Effector memory CD8-positive, alpha-beta T cell (primary cell): ENCODE measurements around the gene LCMT1.

Experiments used
- ATAC-seq: fragments of 150-1000 bp; cut with Tn5 transposase; replicated peaks from 2 replicates; pipeline ENCODE4 v1.10.0; 2021; ENCODE audit warnings: mild to moderate bottlenecking, moderate library complexity
- DNase-seq, 3 experiments: peaks; one replicate each; pipeline ENCODE4 v3.0.0; 2021
- H3K27ac Mint-ChIP-seq, 2 donors: one replicate each; pipeline ENCODE4 v1.8.0; 2022; ENCODE audit warnings: mild to moderate bottlenecking in 2 of 2, mixed read lengths in 2 of 2, moderate library complexity in 2 of 2
- H3K27me3 Mint-ChIP-seq, 2 donors: one replicate each; pipeline ENCODE4 v1.8.0; 2022; ENCODE audit warnings: mixed read lengths in 2 of 2
- H3K36me3 Mint-ChIP-seq: one replicate; pipeline ENCODE4 v1.8.0; 2022; ENCODE audit warnings: mild to moderate bottlenecking, moderate library complexity, mixed read lengths; ENCODE audit not compliant: insufficient read depth
- H3K4me1 Mint-ChIP-seq, 2 donors: one replicate each; pipeline ENCODE4 v1.8.0; 2022; ENCODE audit warnings: low read depth in 2 of 2, mixed read lengths in 2 of 2
- H3K4me3 Mint-ChIP-seq, 2 donors: one replicate each; pipeline ENCODE4 v1.8.0; 2022; ENCODE audit warnings: mild to moderate bottlenecking in 2 of 2, mixed read lengths in 2 of 2, moderate library complexity in 2 of 2
- H3K9me3 Mint-ChIP-seq, 2 donors: one replicate each; pipeline ENCODE4 v1.8.0; 2022; ENCODE audit warnings: mixed read lengths in 2 of 2

The LCMT1 gene

DNA sequence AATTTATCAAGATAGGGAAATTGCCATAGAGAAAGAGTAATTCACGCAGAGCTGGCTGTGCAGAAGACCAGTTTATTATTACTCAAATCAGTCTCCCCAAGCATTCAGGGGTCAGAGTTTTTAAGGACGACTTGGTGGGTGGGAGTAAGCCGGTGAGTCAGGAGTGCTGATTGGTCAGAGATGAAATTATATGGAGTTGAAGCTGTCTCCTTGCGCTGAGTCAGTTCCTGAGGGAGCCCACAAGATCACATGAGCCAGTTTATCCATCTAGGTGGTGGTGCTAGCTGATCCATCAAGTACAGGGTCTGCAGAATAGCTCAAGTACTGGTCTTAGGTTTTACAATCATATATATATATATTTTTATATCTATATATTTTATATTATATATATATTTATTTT lies 99.2 kb downstream of the LCMT1 start:
- H3K27me3 Mint-ChIP-seq: no peaks in the 10 kb centered on the region
- H3K9me3 Mint-ChIP-seq: no peaks in the 10 kb centered on the region
- H3K27ac Mint-ChIP-seq: no peak overlapping the region
- no peak for DNase-seq
- H3K4me3 Mint-ChIP-seq: no peak overlapping the region
- H3K36me3 Mint-ChIP-seq: no peaks in the 10 kb centered on the region
- no peak for ATAC-seq
- H3K4me1 Mint-ChIP-seq: no peaks in the 10 kb centered on the region

GRCh38 chr16:25212636-25213035 lies 101.1 kb downstream of the LCMT1 start:
- DNase-seq (no peak), ATAC-seq (no peak)
- peaks cover 6 to 9% of the 10 kb centered on the region in 2 donors for H3K27me3 Mint-ChIP-seq
- no peak overlapping the region for H3K27ac Mint-ChIP-seq
- no peaks in the 10 kb centered on the region for H3K4me1 Mint-ChIP-seq
- H3K36me3 Mint-ChIP-seq: no peaks in the 10 kb centered on the region
- no peaks in the 10 kb centered on the region for H3K9me3 Mint-ChIP-seq
- H3K4me3 Mint-ChIP-seq: no peak overlapping the region

- no peak overlapping the region for H3K4me3 Mint-ChIP-seq
- H3K36me3 Mint-ChIP-seq: no peaks in the 10 kb centered on the region
- no peaks in the 10 kb centered on the region for H3K4me1 Mint-ChIP-seq
- H3K9me3 Mint-ChIP-seq: no peaks in the 10 kb centered on the region
- DNase-seq (no peak), ATAC-seq (no peak)
- no peak overlapping the region for H3K27ac Mint-ChIP-seq
- peaks cover 14 to 20% of the 10 kb centered on the region in 2 donors for H3K27me3 Mint-ChIP-seq
These were observed 102.3 kb downstream of the LCMT1 start for GRCh38 chr16:25213709-25214397.

DNA sequence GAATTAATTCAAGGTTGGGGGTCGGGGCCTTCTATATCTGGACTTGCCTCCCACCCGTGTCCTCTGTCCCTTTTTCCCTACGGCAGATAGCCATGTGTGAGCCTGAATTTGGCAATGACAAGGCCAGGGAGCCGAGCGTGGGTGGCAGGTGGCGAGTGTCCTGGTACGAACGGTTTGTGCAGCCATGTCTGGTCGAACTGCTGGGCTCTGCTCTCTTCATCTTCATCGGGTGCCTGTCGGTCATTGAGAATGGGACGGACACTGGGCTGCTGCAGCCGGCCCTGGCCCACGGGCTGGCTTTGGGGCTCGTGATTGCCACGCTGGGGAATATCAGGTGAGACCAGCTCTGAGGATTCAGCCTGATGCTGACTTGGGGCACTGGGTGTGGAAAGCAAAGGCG lies 105.6 kb downstream of the LCMT1 start:
- Mint-ChIP-seq H3K9me3 (no peaks in the 10 kb centered on the region), H3K27me3 (peaks cover 14 to 20% of the 10 kb centered on the region in 2 donors), H3K36me3 (no peaks in the 10 kb centered on the region), H3K27ac (no peak overlapping the region), H3K4me1 (no peaks in the 10 kb centered on the region), H3K4me3 (no peak overlapping the region)
- ATAC-seq (no peak), DNase-seq (no peak)

GRCh38 chr16:25217921-25218320 lies 106.4 kb downstream of the LCMT1 start:
- Mint-ChIP-seq H3K4me1 (no peaks in the 10 kb centered on the region), H3K4me3 (no peak overlapping the region), H3K9me3 (no peaks in the 10 kb centered on the region), H3K27ac (no peak overlapping the region), H3K36me3 (no peaks in the 10 kb centered on the region), H3K27me3 (peaks cover 14 to 20% of the 10 kb centered on the region in 2 donors)
- DNase-seq (no peak), ATAC-seq (no peak)

DNA sequence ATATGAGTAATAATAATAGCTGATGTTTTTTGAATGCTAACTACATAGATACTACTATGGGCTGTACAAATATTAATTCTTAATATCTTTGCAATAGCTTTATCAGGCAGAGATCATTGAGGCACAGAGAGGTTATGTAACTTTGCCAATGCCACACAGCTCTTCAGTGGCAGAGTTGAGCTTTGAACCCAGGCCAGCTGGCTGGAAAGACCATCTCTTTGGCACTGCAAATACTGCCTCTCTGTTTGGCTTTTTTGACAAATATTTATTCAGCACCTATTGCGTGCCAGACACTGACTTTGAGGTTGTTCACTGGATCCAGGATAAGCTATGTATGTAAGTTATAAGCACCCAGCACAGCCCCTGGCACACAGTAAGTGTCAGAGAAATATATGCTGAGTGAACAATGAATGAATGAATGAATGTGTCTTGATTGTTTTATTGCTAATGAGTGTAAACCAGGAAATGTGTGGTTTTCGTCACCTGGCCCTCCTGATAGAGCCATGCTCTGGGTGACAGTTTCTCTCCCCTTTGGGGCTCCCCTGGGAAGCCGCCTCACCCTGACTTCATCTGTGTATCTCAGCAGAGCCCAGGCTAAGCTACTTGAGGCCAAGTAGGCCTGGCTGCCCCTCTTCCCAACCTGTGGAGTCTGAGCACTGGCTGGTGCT lies 107.7 kb downstream of the LCMT1 start:
- Mint-ChIP-seq H3K4me3 (no peak overlapping the region), H3K4me1 (no peaks in the 10 kb centered on the region), H3K36me3 (no peaks in the 10 kb centered on the region), H3K27me3 (peaks cover 14 to 20% of the 10 kb centered on the region in 2 donors), H3K9me3 (no peaks in the 10 kb centered on the region), H3K27ac (no peak overlapping the region)
- DNase-seq (no peak), ATAC-seq (no peak)

GRCh38 chr16:25222959-25223358 lies 111.4 kb downstream of the LCMT1 start:
- ATAC-seq (no peak), DNase-seq (no peak)
- Mint-ChIP-seq H3K4me1 (peaks cover 2 to 6% of the 10 kb centered on the region in 2 donors), H3K27me3 (peaks cover 7 to 8% of the 10 kb centered on the region in 2 donors), H3K9me3 (no peaks in the 10 kb centered on the region), H3K27ac (no peak overlapping the region), H3K36me3 (no peaks in the 10 kb centered on the region), H3K4me3 (no peak overlapping the region)

DNA sequence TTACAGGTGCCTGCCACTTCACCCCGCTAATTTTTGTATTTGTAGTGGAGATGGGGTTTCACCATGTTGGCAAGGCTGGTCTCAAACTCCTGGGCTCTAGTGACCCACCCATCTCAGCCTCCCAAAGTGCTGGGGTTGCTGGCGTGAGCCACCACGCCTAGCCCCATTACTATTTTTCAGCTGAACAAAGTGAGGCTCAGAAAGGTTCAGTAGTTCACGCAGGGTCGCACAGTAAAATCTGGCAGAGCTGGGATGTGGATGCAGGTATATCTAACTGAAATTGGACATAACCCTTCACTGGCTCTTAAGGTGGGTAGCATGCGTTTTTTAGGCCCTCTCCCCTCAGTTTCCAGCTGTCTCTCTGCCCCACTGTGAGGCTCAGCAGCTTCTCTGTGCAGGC lies 112.4 kb downstream of the LCMT1 start:
- Mint-ChIP-seq H3K4me3 (no peak overlapping the region), H3K27ac (no peak overlapping the region), H3K36me3 (no peaks in the 10 kb centered on the region), H3K9me3 (no peaks in the 10 kb centered on the region), H3K4me1 (peaks cover 2 to 6% of the 10 kb centered on the region in 2 donors), H3K27me3 (no peaks in the 10 kb centered on the region)
- DNase-seq (no peak), ATAC-seq (no peak)

DNA sequence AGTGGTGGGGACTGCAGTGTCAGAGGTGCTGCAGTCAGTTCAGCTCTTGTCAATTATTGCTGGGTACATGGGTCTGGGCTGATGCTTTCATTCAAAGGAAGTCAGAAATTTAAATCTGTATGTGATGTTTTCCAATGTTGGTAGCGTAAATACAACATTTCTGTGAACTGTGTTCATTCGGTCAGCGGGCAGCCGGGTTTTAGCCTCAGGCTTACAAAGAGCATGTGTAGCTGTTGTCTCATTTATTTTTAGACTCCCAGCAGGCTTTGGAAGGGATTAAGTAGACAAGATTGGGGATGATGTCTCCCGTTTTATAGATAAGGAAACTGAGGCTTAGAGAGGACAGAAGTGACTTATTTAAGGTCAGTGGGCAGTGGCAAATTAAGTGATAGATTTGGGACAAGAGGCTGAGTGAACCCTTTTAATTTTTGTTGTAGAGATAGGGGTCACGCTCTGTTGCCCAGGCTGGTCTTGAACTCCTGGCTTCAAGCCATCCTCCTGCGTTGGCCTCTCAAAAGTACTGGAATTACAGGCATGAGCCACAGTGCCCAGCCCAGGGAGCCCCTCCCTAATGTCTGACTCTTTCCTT lies 113.3 kb downstream of the LCMT1 start:
- Mint-ChIP-seq H3K27ac (no peak overlapping the region), H3K4me3 (no peak overlapping the region), H3K9me3 (no peaks in the 10 kb centered on the region), H3K36me3 (no peaks in the 10 kb centered on the region), H3K4me1 (peaks cover 2 to 6% of the 10 kb centered on the region in 2 donors), H3K27me3 (no peaks in the 10 kb centered on the region)
- DNase-seq (no peak), ATAC-seq (no peak)
